Measurements from ENCODE around the gene PEX6.

The PEX6 gene, protein sequence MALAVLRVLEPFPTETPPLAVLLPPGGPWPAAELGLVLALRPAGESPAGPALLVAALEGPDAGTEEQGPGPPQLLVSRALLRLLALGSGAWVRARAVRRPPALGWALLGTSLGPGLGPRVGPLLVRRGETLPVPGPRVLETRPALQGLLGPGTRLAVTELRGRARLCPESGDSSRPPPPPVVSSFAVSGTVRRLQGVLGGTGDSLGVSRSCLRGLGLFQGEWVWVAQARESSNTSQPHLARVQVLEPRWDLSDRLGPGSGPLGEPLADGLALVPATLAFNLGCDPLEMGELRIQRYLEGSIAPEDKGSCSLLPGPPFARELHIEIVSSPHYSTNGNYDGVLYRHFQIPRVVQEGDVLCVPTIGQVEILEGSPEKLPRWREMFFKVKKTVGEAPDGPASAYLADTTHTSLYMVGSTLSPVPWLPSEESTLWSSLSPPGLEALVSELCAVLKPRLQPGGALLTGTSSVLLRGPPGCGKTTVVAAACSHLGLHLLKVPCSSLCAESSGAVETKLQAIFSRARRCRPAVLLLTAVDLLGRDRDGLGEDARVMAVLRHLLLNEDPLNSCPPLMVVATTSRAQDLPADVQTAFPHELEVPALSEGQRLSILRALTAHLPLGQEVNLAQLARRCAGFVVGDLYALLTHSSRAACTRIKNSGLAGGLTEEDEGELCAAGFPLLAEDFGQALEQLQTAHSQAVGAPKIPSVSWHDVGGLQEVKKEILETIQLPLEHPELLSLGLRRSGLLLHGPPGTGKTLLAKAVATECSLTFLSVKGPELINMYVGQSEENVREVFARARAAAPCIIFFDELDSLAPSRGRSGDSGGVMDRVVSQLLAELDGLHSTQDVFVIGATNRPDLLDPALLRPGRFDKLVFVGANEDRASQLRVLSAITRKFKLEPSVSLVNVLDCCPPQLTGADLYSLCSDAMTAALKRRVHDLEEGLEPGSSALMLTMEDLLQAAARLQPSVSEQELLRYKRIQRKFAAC

DNA sequence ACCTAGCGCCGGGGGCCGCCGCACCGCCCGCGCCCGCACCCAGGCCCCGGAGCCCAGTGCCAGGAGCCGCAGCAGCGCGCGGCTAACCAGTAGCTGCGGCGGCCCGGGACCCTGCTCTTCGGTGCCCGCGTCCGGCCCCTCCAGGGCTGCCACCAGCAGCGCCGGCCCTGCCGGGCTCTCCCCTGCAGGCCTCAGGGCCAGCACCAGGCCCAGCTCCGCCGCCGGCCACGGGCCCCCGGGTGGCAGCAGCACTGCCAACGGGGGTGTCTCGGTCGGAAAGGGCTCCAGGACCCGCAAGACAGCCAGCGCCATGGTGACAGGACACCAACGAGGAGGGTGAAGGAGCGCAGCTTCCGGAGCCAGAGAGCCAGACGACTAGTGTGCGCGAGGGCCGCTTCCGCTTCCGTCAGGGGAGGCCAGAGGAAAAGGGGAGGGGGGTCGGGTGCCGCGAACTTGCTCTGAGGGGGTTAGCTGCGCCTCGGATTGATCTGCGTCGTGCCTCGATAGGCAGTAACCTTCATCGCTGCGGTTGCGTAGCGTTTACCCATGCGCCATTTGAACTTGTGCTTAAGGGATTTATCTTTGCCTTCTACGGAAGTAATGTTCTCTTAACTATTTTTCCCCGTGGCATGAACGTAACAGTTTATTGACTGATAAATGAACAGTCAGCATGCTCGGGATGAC, at the start of gene PEX6:
Gene PEX6 (minus strand): TSS at position 343 of the 684 bp plus-strand sequence. CDS start 31 bp downstream, at position 312.
- DNase-seq, result peak; percentile 97

DNA sequence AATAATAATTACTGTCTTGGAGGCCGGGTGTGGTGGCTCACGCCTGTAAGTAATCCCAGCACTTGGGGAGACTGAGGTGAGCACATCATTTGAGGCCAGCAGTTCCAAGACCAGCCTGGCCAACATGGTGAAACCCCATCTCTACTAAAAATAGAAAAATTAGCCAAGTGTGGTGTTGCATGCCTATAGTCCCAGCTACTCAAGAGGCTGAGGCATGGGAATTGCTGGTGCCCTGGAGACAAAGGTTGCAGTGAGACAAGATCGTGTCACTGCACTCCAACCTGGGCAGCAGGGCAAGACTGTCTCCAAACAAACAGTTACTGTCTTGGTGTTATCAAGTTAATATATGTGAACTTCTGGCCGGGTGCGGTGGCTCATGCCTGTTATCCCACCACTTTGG, 47.4 kb upstream of the PEX6 start:
- DNase-seq, result no peak

DNA sequence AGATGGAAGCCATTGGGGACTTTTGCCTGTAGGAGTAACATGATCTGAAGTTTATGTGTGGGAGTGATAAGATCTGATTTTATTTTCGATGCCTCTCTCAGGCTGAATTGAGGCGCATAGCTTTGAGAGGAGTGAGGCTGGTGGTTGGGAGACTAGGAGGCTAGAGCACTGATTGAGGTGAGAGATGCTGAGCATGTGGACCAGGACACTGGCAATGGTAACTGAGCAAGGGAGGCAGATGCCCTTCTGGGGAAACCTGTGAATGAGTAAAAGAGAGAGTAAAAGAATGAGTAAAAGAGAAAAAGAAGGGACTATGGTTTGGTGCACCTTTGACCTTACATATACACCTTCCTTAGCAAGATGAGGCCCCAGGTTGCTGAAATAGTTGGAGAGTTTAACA, 45.5 kb upstream of the PEX6 start:
- DNase-seq, result no peak

GRCh38 chr6:43021270-43022047, 42.5 kb upstream of the PEX6 start, which contains the start of gene RRP36:
RRP36 (plus strand) TSS chr6:43021623; CDS start chr6:43021655, 32 bp downstream.
- DNase-seq, result peak; percentile 88

DNA sequence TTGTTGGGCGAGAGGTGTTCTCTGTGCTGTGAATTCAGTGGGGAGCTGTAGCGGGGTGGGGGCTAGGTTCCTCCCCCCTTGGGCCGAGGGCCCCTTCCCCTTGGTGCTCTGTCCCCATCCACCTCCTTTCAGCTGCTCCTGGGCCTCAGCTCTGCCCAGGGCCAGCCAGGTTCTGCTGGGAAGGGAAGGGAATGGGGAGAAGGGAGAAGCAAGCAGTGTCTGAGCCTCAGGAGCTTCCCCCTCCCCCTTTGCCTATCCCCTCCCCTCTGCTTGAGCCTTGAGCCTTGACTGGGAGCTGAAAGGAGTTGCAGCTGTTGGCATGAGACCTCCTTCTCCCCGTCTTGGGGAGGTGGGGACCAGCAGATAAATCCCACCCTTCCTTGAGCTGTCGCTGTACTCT, 41.9 kb upstream of the PEX6 start:
- DNase-seq, result no peak

DNA sequence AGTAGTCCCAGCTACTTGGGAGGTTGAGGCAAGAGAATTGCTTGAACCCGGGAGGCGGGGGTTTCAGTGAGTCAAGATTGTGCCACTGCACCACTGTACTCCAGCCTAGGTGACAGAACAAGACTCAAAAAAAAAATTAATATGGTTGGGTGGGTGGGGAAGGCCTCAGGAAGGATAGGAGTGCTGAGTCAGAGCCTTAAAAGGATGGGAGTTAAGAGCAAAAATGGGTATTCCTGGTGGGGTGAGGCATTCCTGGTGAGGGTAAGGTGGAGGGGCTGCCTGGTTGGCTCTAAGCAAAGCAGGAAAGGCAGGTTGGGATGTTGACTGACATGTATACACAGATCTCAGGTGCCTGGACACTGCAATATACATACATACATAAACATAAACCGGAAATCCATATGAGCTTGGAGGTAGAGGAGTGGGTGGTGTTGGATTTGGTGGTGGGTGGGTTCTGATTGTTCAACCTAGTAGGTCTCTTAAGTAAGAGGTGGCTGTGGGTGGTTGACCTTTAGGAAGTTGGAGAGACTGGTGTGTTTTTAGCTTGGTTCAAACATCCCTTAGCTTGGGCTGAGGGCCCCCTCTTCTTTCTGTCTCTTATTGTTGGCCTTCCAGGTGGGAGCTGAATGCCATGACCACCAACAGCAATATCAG, 41.2 kb upstream of the PEX6 start:
- DNase-seq, result no peak

DNA sequence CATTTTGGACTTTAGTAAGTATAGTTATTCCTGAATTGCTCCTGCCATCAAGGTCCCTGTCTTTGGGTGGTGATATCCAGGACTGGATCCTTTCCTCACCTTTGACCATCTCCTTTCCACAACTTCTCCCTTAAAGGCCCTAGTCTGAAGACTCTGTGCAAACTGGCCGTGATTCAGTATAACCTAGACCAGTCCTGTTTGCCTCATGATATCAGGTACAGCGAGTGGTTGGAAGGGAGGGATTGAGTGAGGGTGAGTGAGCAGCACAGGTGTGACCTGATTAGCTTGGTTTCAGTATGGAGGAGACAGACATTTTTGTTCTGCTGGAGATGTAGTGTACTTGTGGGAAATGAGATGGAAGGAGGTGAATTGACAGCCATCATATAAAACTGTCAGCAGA, 40.2 kb upstream of the PEX6 start:
- DNase-seq, result no peak

DNA sequence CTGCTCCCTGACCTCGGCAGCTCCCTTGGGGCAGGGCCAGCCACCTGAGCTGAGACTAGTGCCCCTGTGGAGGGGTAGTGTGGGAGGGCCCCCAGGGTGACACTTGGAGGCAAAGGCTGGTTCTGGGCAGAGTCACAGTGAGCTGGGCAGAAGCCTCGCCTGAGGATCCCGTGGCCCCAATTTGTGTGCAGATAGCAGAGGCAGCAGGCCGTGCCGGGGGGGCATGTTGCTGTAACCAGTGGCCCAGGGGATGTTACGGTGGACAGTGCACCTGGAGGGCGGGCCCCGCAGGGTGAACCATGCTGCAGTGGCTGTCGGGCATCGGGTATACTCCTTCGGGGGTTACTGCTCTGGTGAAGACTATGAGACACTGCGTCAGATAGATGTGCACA, 38.0 kb upstream of the PEX6 start:
- no peak for DNase-seq

- DNase-seq, result no peak
These were observed 37.4 kb upstream of the PEX6 start for GRCh38 chr6:43016176-43016942.

DNA sequence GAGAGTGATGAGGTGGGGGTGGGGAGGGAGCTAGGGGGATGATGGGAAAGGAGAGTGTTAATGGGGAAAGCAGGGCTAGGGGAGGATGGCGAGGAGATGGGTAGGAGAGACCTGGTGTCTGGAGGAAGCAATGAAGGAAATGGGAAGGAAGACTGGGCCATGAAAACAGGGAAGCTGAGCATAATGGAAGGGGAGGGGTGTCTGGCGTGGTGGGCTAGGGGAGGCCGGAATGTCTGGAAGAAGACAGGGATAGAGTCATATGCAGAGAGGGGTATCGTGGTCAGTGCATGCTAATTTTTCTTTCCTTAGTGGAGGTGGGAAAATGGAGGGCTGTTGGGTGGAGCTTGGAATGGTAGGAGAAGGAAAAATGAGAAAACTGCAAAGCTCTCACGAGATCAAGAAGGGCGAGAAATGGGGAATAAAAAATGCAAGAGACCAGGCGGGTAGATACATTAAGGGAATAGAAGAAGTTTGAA, 35.5 kb upstream of the PEX6 start:
- no peak for DNase-seq

DNA sequence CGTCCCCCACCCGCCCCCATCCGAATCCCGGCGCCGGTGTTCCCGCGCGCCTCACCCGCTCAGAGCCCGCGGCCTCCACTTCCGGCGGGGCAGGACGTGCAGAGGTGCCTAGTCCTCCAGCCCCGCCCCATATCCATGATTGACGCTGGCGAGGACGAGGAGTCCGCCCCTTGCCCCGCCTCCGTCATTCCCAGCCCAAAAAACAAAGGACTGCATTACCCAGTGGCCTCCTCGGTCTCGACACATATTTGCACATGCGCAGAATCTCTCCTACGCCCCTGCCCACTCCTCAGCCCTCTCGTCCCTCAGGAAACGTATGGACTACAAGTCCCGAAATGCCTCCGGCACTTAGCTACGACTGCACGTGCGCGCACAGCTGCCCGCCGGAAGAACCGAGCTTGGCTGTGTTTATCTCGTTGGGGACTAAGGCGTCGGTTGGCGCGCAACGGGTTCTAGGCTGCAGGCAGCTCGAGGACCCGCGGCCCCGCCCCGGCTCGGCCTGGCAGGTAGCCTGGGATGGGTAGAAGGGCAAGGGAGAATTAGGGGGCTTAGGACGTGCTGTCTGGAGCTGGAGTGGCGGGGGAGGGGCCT, 35.0 kb upstream of the PEX6 start, which contains the start of the genes KLHDC3 and MEA1:
Gene KLHDC3 (plus strand): TSS at position 407 of the 591 bp plus-strand sequence. CDS start 2,944 bp downstream, outside the sequence.
Gene MEA1 (minus strand): TSS at position 104 of the 591 bp plus-strand sequence. CDS start 133 bp downstream, outside the sequence.
- DNase-seq, result peak; percentile 99

DNA sequence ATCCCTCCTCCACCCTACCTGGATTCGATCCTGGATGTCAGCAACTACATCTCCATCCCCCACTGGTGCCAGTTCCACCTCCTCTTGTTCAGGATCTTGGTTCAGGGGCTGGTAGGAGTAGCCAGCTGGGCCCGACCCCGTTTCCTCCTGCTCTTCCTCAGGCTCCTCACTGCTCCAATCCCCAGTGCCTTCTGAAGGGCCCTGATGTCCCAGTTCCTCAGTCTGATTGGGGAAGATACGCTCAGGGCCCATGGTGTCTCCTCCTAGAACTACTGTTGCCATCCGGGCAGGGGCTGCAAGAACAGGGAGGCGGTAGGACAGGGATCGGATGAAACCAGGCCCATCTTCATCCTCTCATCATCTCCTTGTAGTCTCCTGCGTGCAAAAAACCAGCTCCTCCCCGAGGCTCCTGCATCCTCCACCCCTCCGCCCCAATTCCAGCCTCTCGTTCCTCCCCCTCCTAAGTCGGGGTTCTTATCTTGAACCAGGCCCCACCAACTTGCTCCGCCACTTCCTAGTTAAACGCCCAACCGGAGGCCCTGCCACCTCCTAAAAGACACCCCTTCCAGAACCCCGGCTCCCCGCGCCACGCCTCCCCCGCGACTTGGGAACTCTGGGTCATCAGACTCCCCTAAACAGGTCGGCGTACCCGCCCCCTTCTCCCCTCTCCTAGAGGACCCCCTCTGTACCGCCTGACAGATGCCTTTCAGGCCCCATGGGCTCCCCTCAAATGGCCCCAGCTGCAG, 34.3 kb upstream of the PEX6 start:
- DNase-seq, result peak; percentile 20

GRCh38 chr6:43012364-43012763, 33.4 kb upstream of the PEX6 start:
- no peak for DNase-seq

GRCh38 chr6:43011207-43011606, 32.2 kb upstream of the PEX6 start:
- DNase-seq, result no peak

DNA sequence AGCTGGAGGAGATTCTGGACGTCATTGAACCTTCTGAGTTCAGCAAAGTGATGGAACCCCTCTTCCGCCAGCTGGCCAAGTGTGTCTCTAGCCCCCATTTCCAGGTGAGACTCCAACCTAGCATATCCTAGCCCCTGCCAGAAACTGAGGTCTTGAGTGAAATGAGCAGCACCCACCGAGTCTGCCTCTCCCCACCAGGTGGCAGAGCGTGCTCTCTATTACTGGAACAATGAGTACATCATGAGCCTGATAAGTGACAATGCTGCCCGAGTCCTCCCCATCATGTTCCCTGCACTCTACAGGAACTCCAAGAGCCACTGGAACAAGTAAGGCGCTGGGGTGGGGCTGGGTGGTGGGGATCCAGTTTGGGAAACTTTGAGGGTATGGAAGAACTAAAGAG, 30.1 kb upstream of the PEX6 start:
- DNase-seq, result peak; percentile 45

GRCh38 chr6:43007126-43007525, 28.1 kb upstream of the PEX6 start:
- no peak for DNase-seq

- no peak for DNase-seq
These were observed 27.3 kb upstream of the PEX6 start for GRCh38 chr6:43006251-43006650.

DNA sequence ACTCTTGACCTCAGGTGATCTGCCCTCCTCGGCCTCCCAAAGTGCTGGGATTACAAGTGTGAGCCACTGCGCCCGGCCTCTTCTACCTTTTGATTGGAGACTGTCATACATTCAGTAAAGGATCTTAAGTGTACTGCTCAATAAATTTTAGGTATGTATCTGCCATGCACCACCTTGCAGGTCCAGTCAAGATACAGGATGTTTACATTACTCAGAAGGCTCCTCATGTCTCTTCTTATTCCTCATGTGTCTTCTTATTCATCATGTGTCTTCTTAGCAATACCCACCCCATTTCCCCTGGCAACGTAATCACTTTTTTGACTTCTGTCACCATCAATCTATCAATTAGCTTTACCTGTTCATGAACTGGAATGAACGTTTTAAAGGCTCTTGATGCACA, 26.9 kb upstream of the PEX6 start:
- DNase-seq, result no peak

DNA sequence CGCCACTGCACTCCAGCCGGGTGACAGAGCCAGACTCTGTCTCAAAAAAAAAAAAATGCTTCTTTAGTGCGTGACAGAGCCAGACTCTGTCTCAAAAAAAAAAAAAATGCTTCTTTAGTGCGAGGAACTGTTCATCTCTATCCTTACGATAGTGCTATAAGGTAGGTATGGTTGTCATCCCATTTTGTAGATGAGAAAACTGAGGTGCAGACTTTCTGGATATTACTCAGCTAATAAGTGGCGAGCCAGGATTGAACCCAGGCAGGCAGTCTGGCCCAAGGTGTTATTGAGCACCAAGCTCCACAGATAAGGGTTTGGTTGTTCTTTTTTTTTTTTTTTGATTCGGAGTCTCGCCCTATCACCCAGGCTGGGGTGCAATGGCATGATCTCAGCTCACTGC, 22.9 kb upstream of the PEX6 start:
- no peak for DNase-seq
